ENCODE measurements around the gene GCK.

DNA sequence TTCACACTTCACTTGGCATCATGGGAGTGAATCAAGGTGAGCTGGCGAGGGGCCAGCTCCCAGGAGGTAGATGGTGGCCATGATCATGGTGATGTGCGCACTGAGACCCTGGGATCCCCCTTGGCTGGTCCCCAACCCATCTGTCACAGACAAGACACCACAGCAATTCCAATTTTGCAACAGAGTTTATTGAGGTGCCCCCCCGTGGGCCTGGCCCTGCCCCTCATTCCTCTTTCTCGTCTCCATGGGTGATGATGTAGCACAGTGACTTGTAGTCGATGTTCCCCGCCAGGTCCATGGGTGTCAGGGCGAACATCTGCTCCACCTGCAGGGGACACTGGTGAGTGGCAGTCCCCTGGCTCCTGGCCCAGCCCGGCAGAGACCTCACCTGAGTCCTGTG lies 50.5 kb downstream of the GCK start:
- TF ChIP-seq POLR2A (IDR thresholded peaks at IDR 0.05) = no peak
- TF ChIP-seq, protein P1, sequence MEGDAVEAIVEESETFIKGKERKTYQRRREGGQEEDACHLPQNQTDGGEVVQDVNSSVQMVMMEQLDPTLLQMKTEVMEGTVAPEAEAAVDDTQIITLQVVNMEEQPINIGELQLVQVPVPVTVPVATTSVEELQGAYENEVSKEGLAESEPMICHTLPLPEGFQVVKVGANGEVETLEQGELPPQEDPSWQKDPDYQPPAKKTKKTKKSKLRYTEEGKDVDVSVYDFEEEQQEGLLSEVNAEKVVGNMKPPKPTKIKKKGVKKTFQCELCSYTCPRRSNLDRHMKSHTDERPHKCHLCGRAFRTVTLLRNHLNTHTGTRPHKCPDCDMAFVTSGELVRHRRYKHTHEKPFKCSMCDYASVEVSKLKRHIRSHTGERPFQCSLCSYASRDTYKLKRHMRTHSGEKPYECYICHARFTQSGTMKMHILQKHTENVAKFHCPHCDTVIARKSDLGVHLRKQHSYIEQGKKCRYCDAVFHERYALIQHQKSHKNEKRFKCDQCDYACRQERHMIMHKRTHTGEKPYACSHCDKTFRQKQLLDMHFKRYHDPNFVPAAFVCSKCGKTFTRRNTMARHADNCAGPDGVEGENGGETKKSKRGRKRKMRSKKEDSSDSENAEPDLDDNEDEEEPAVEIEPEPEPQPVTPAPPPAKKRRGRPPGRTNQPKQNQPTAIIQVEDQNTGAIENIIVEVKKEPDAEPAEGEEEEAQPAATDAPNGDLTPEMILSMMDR (IDR thresholded peaks at IDR 0.05) = no peak
